Neutrophil (primary cell): ENCODE data around the gene SHCBP1.

Source experiments
- H3K27ac ChIP-seq: fragments of 200-600 bp; sonication (generic); 2 replicates; pipeline ENCODE4 v1.5.1; 2016; ENCODE audit warnings: mild to moderate bottlenecking, moderate library complexity
- H3K27me3 ChIP-seq: fragments of 200-600 bp; sonication (generic); 2 replicates; pipeline ENCODE4 v1.6.0; 2016; ENCODE audit warnings: mild to moderate bottlenecking
- H3K36me3 ChIP-seq: fragments of 200-600 bp; sonication (generic); 2 replicates; pipeline ENCODE4 v1.5.1; 2017
- H3K4me1 ChIP-seq, 2 experiments: fragments of 200-600 bp in 1 of 2; sonication (generic) in 1 of 2; 1 replicate in 1 of 2; 2 replicates in 1 of 2; pipeline versions ENCODE4 v1.5.1 to v1.6.1; 2013 to 2016; ENCODE audit warnings: low read depth in 1 of 2, low read length in 1 of 2, mild to moderate bottlenecking in 1 of 2, moderate library complexity in 1 of 2; ENCODE audit not compliant: control insufficient read depth in 1 of 2, insufficient read depth in 1 of 2
- H3K4me3 ChIP-seq, 2 experiments: fragments of 200-600 bp in 1 of 2; sonication (generic) in 1 of 2; 1 replicate in 1 of 2; 2 replicates in 1 of 2; pipeline ENCODE4 v1.5.1; 2013 to 2016; ENCODE audit warnings: low read depth in 1 of 2, low read length in 1 of 2, mild to moderate bottlenecking in 1 of 2, moderate library complexity in 1 of 2
- H3K9me3 ChIP-seq: fragments of 200-600 bp; sonication (generic); 2 replicates; pipeline ENCODE4 v1.5.1; 2016
- CTCF ChIP-seq: fragments of 200-600 bp; sonication (generic); IDR thresholded peaks from 2 replicates; pipeline ENCODE4 v1.5.1; 2016; ENCODE audit warnings: antibody characterized with exemption

SHCBP1 gene

GRCh38 chr16:46582313-46582712 is 38.9 kb downstream of the SHCBP1 start:
- Histone ChIP-seq H3K4me1 (peaks cover 23 to 25% of the 10 kb centered on the region in 2 experiments), H3K4me3 (no peak overlapping the region), H3K27ac (peak overlapping the region; percentile 57), H3K27me3 (no peaks in the 10 kb centered on the region), H3K9me3 (no peaks in the 10 kb centered on the region), H3K36me3 (peaks cover 3% of the 10 kb centered on the region)
- no peak for TF ChIP-seq CTCF

- TF ChIP-seq CTCF, result no peak
- H3K27me3 ChIP-seq, result peaks cover 5% of the 10 kb centered on the region
- H3K27ac ChIP-seq, result no peak overlapping the region
- peaks cover 23% of the 10 kb centered on the region in 2 experiments for H3K4me1 ChIP-seq
- no peaks in the 10 kb centered on the region for H3K9me3 ChIP-seq
- no peak overlapping the region for H3K4me3 ChIP-seq
- no peaks in the 10 kb centered on the region for H3K36me3 ChIP-seq
Measured at GRCh38 chr16:46577988-46578579, 43.1 kb downstream of the SHCBP1 start.

GRCh38 chr16:46573834-46574159 is 47.4 kb downstream of the SHCBP1 start:
- no peak overlapping the region for H3K27ac ChIP-seq
- peak overlapping the region in 1 of 2 experiments; percentile 20 for H3K4me3 ChIP-seq
- peaks cover 20% of the 10 kb centered on the region for H3K27me3 ChIP-seq
- TF ChIP-seq CTCF, result no peak
- H3K4me1 ChIP-seq, result no peaks in the 10 kb centered on the region
- H3K9me3 ChIP-seq, result no peaks in the 10 kb centered on the region
- H3K36me3 ChIP-seq, result no peaks in the 10 kb centered on the region

- Histone ChIP-seq H3K36me3 (no peaks in the 10 kb centered on the region), H3K27ac (no peak overlapping the region), H3K4me1 (no peaks in the 10 kb centered on the region), H3K9me3 (no peaks in the 10 kb centered on the region), H3K4me3 (peak overlapping the region in 1 of 2 experiments; percentile 20), H3K27me3 (peaks cover 20% of the 10 kb centered on the region)
- TF ChIP-seq CTCF, result no peak
Measured at GRCh38 chr16:46573008-46573833, 48.0 kb downstream of the SHCBP1 start.

GRCh38 chr16:46569231-46569735 is 51.9 kb downstream of the SHCBP1 start:
- no peaks in the 10 kb centered on the region for H3K9me3 ChIP-seq
- H3K36me3 ChIP-seq, result no peaks in the 10 kb centered on the region
- TF ChIP-seq CTCF, result no peak
- no peaks in the 10 kb centered on the region for H3K4me1 ChIP-seq
- H3K27ac ChIP-seq, result no peak overlapping the region
- no peak overlapping the region for H3K4me3 ChIP-seq
- peaks cover 58% of the 10 kb centered on the region for H3K27me3 ChIP-seq
